Hindlimb muscle (tissue), 1 donor: ENCODE results near the gene PTPRG. TPM values are rescaled to one million over a fixed set of nuclear protein-coding genes. Genes with fewer than 3 reads are reported as not detected.

Experiments
- DNase-seq: peaks from one replicate; pipeline ENCODE4 v3.0.0-alpha.2; 2013
- polyA plus RNA-seq: library from polyadenylated mRNA; unstranded; fragments of 120-200 nt; gene quantifications from one replicate; pipeline ENCODE4 v1.2.1, GENCODE V29; 2013; ENCODE audit not compliant: insufficient read length

PTPRG gene
- polyA plus RNA-seq, 1 donor: 29.4 TPM

- peak; percentile 86 for DNase-seq
Measured at GRCh38 chr3:62318752-62319569, 757.6 kb downstream of the PTPRG start.

- DNase-seq: no peak
Measured at GRCh38 chr3:62319570-62320243, 758.3 kb downstream of the PTPRG start.

- DNase-seq: no peak
Measured at GRCh38 chr3:62323241-62323640, 761.9 kb downstream of the PTPRG start.

GRCh38 chr3:62325896-62326295, 764.5 kb downstream of the PTPRG start:
- no peak for DNase-seq

- no peak for DNase-seq
Measured at GRCh38 chr3:62329971-62330370, 768.6 kb downstream of the PTPRG start.

GRCh38 chr3:62332017-62332416, 770.6 kb downstream of the PTPRG start:
- no peak for DNase-seq

- DNase-seq: no peak
Measured at GRCh38 chr3:62332835-62333244, 771.5 kb downstream of the PTPRG start.

GRCh38 chr3:62335196-62335595, 773.8 kb downstream of the PTPRG start:
- DNase-seq: no peak

GRCh38 chr3:62343755-62344154, 782.4 kb downstream of the PTPRG start:
- no peak for DNase-seq
